ENCODE results near the gene JAM3. TPM values are rescaled to one million over a fixed set of nuclear protein-coding genes. Genes with fewer than 3 reads are reported as not detected.

The JAM3 gene
- polyA plus RNA-seq, 1 of the 3 experiments (the other 2 are of a cell fraction), result 56.8 TPM

GRCh38 chr11:134150195-134150903 is 81.5 kb downstream of the JAM3 start:
- Histone ChIP-seq H3K9me2 (no peaks in the 10 kb centered on the region), H3K4me2 (no peak overlapping the region), H3K36me3 (replicated peaks in 1 of 2; ENCODE audit: control insufficient read depth in 1 of 2, insufficient read depth in 2 of 2, low read length in 1 of 2) (peaks cover 29 to 74% of the 10 kb centered on the region in 2 experiments), H3K79me2 (ENCODE audit: insufficient read depth) (no peaks in the 10 kb centered on the region), H3K9ac (no peak overlapping the region), H3K9me3 (no peaks in the 10 kb centered on the region), H3K4me1 (ENCODE audit: control insufficient read depth in 1 of 2, insufficient read depth in 2 of 2, low read depth in 1 of 2, low read length in 1 of 2) (no peaks in the 10 kb centered on the region; a peak in 1 of 4 replicates), H3K4me3 (ENCODE audit: low read depth in 2 of 2, low read length in 1 of 2) (no peak overlapping the region), H2AFZ (ENCODE audit: low read depth) (no peak overlapping the region), H3K27ac (ENCODE audit: low read depth in 2 of 2, low read length in 1 of 2) (no peak overlapping the region), H3K27me3 (ENCODE audit: insufficient read depth) (no peaks in the 10 kb centered on the region), H3F3A (replicated peaks; ENCODE audit: insufficient read depth) (no peaks in the 10 kb centered on the region), H4K20me1 (ENCODE audit: insufficient read depth) (no peaks in the 10 kb centered on the region)
- ChIA-PET POLR2A (no interaction called here), CTCF (interaction anchor here (0.8 kb wide), 1 partner anchor 21 kb away, joined by 3 read pairs; no protein-coding TSS in a partner anchor)
- TF ChIP-seq RAD21 (IDR thresholded peaks at IDR 0.05; ENCODE audit: low read length) (no peak), TAF1 (IDR thresholded peaks at IDR 0.05; ENCODE audit: borderline replicate concordance, low read depth, low read length) (no peak), MXI1 (IDR thresholded peaks at IDR 0.05; ENCODE audit: low read depth, low read length) (no peak)
- WGBS (ENCODE audit: low lambda C conversion rate), result 92% methylated on average over 8 of the region's 12 CpGs
- DNase-seq, result no peak

- Histone ChIP-seq H3K9me3 (no peaks in the 10 kb centered on the region), H3K79me2 (ENCODE audit: insufficient read depth) (no peaks in the 10 kb centered on the region), H3K4me3 (ENCODE audit: low read depth in 2 of 2, low read length in 1 of 2) (no peak overlapping the region), H4K20me1 (ENCODE audit: insufficient read depth) (no peaks in the 10 kb centered on the region), H3K36me3 (replicated peaks in 1 of 2; ENCODE audit: control insufficient read depth in 1 of 2, insufficient read depth in 2 of 2, low read length in 1 of 2) (peaks cover 22 to 75% of the 10 kb centered on the region in 2 experiments), H2AFZ (ENCODE audit: low read depth) (no peak overlapping the region), H3K27ac (ENCODE audit: low read depth in 2 of 2, low read length in 1 of 2) (no peak overlapping the region), H3K4me2 (no peak overlapping the region), H3K27me3 (ENCODE audit: insufficient read depth) (no peaks in the 10 kb centered on the region), H3F3A (replicated peaks; ENCODE audit: insufficient read depth) (no peaks in the 10 kb centered on the region), H3K9ac (no peak overlapping the region), H3K9me2 (no peaks in the 10 kb centered on the region), H3K4me1 (ENCODE audit: control insufficient read depth in 1 of 2, insufficient read depth in 2 of 2, low read depth in 1 of 2, low read length in 1 of 2) (no peaks in the 10 kb centered on the region; a peak in 1 of 4 replicates)
- DNase-seq, result no peak
- ChIA-PET POLR2A (no interaction called here), CTCF (interaction anchor here (2.1 kb wide), 1 partner anchor 101 kb away, joined by 14 read pairs; no protein-coding TSS in a partner anchor)
- WGBS (ENCODE audit: low lambda C conversion rate), result 92% methylated on average over 9 of the region's 10 CpGs
- no peak for TF ChIP-seq ZBTB33 (IDR thresholded peaks at IDR 0.05; ENCODE audit: borderline replicate concordance, low read depth)
- no peak for TF ChIP-seq SMC3 (IDR thresholded peaks at IDR 0.05; ENCODE audit: low read depth, low read length)
- TF ChIP-seq FOSL2 (IDR thresholded peaks at IDR 0.05; ENCODE audit: borderline replicate concordance, low read depth), result no peak
- TF ChIP-seq TEAD4 (IDR thresholded peaks at IDR 0.05; ENCODE audit: borderline replicate concordance, insufficient read depth), result no peak
- TF ChIP-seq CTCF (IDR thresholded peaks at IDR 0.05), result no peak
- TF ChIP-seq GATA2 (CRISPR knock-in tag; IDR thresholded peaks at IDR 0.05), result no peak
- TF ChIP-seq MXI1 (IDR thresholded peaks at IDR 0.05; ENCODE audit: low read depth, low read length), result no peak
- TF ChIP-seq YY1 (IDR thresholded peaks at IDR 0.05; ENCODE audit: low read depth), result no peak
Observed at GRCh38 chr11:134151083-134151747, 82.3 kb downstream of the JAM3 start.
